B cell (primary cell): Measurements from ENCODE around the gene NOL11. TPM values are rescaled to one million over a fixed set of nuclear protein-coding genes. Genes with fewer than 3 reads are reported as not detected.
"Not testable (repeated sequence)": the region's sequence is repeated elsewhere in the genome, so short reads cannot be mapped to it uniquely, and the experiment has no call there.

ENCODE experiments used
- ATAC-seq: fragments of 200-7000 bp; cut with Tn5 transposase; one replicate; pipeline ENCODE4 v1.10.0; 2021; ENCODE audit warnings: low read depth, mild to moderate bottlenecking, moderate number of reproducible peaks, moderate library complexity
- CTCF ChIA-PET: fragments of 350-600 bp; sonication (Branson Sonifier 250); formaldehyde crosslinking; loops from one replicate; lab custom pipeline; 2021; ENCODE audit warnings: antibody characterized with exemption, inconsistent platforms; lab: Charles Lee
- POLR2A ChIA-PET: fragments of 350-600 bp; sonication (Branson Sonifier 250); formaldehyde crosslinking; loops from one replicate; lab custom pipeline; 2021; ENCODE audit warnings: antibody characterized with exemption; lab: Charles Lee
- DNase-seq: peaks from one replicate; pipeline ENCODE4 v3.0.0; 2013
- H2AFZ ChIP-seq: 2 replicates; pipeline ENCODE4 v1.6.1; 2012; ENCODE audit warnings: mild to moderate bottlenecking, low read depth, low read length; ENCODE audit not compliant: insufficient read depth, poor library complexity, severe bottlenecking
- H3K27ac ChIP-seq, 2 donors: 1 replicate in 1 of 2; 2 replicates in 1 of 2; pipeline ENCODE4 v1.5.1; 2012 to 2013; ENCODE audit warnings: low read length in 2 of 2, mild to moderate bottlenecking in 2 of 2, moderate library complexity in 1 of 2
- H3K27me3 ChIP-seq, 4 experiments: fragments of 200-600 bp in 1 of 4; sonication (generic) in 1 of 4; replicated peaks in 1 of 4; 1 replicate in 2 of 4; 2 replicates in 2 of 4; pipeline versions ENCODE4 v1.6.1 to v1.7.0; 2013 to 2016; ENCODE audit warnings: low read length in 3 of 4, mild to moderate bottlenecking in 2 of 4, mixed read lengths in 1 of 4, moderate library complexity in 1 of 4; ENCODE audit not compliant: insufficient read depth in 4 of 4, control insufficient read depth in 3 of 4; ENCODE audit errors: control extremely low read depth in 1 of 4
- H3K36me3 ChIP-seq, 2 experiments: replicated peaks in 1 of 2; 1 replicate in 1 of 2; 2 replicates in 1 of 2; pipeline versions ENCODE4 v1.6.1 to v1.7.1; 2013; ENCODE audit warnings: low read length in 1 of 2; ENCODE audit not compliant: insufficient read depth in 2 of 2, control insufficient read depth in 1 of 2; ENCODE audit errors: control extremely low read depth in 1 of 2, extremely low read depth in 1 of 2
- H3K4me1 ChIP-seq, 2 donors: fragments of 200-600 bp in 1 of 2; sonication (generic) in 1 of 2; 1 replicate in 1 of 2; 2 replicates in 1 of 2; pipeline versions ENCODE4 v1.5.1 to v1.6.1; 2013 to 2017; ENCODE audit warnings: low read length in 2 of 2; ENCODE audit not compliant: control insufficient read depth in 2 of 2, insufficient read depth in 2 of 2
- H3K4me2 ChIP-seq: replicated peaks from 2 replicates; pipeline ENCODE3; 2012; ENCODE audit warnings: mild to moderate bottlenecking, low read depth, low read length; ENCODE audit not compliant: poor library complexity, severe bottlenecking
- H3K4me3 ChIP-seq, 5 experiments: fragments of 200-600 bp in 1 of 5; sonication (generic) in 1 of 5; 1 replicate in 3 of 5; 2 replicates in 2 of 5; pipeline versions ENCODE4 v1.5.1 to v1.7.0; 2011 to 2016; ENCODE audit warnings: low read length in 4 of 5, mild to moderate bottlenecking in 4 of 5, low read depth in 2 of 5, control low read depth in 1 of 5, moderate library complexity in 1 of 5; ENCODE audit not compliant: insufficient read depth in 1 of 5; ENCODE audit errors: control extremely low read depth in 1 of 5, extremely low read depth in 1 of 5
- H3K79me2 ChIP-seq: fragments of 200-600 bp; sonication (generic); one replicate; pipeline ENCODE4 v1.6.0; 2016; ENCODE audit warnings: low read length; ENCODE audit not compliant: control insufficient read depth, insufficient read depth
- H3K9ac ChIP-seq: fragments of 200-600 bp; sonication (generic); 2 replicates; pipeline ENCODE4 v1.6.1; 2017; ENCODE audit warnings: mild to moderate bottlenecking, low read length, moderate library complexity
- H3K9me3 ChIP-seq, 3 donors: one replicate each; pipeline versions ENCODE4 v1.6.1 to v1.7.1; 2013; ENCODE audit warnings: low read length in 2 of 3; ENCODE audit not compliant: control insufficient read depth in 2 of 3, insufficient read depth in 1 of 3; ENCODE audit errors: control extremely low read depth in 1 of 3
- H4K20me1 ChIP-seq: 2 replicates; pipeline ENCODE4 v1.6.0; 2012; ENCODE audit warnings: mild to moderate bottlenecking, low read length; ENCODE audit not compliant: insufficient read depth, control insufficient read depth, poor library complexity, severe bottlenecking
- H3K27ac Mint-ChIP-seq: one replicate; pipeline ENCODE4 v1.8.0; 2021; ENCODE audit warnings: mixed read lengths
- H3K27me3 Mint-ChIP-seq: one replicate; pipeline ENCODE4 v1.8.0; 2021; ENCODE audit warnings: mixed read lengths
- H3K4me1 Mint-ChIP-seq: one replicate; pipeline ENCODE4 v1.8.0; 2021; ENCODE audit warnings: mixed read lengths
- H3K4me3 Mint-ChIP-seq: one replicate; pipeline ENCODE4 v1.8.0; 2021; ENCODE audit warnings: mixed read lengths
- H3K9me3 Mint-ChIP-seq: one replicate; pipeline ENCODE4 v1.8.0; 2022; ENCODE audit warnings: mixed read lengths; ENCODE audit not compliant: insufficient read depth
- EZH2 ChIP-seq: IDR thresholded peaks from 2 replicates; pipeline ENCODE4 v1.6.1; 2012; ENCODE audit warnings: borderline replicate concordance, low read depth, mild to moderate bottlenecking, moderate library complexity, low read length; ENCODE audit not compliant: insufficient read depth, poor library complexity, severe bottlenecking
- WGBS: methylation state at CpG from one replicate; pipeline ENCODE4 v1.1.5; 2013; ENCODE audit warnings: missing lambda C conversion rate; ENCODE audit not compliant: insufficient coverage; 5-methylcytosine and 5-hydroxymethylcytosine counted together
- intact Hi-C: fragments of 100-400 bp; cut with micrococcal nuclease; formaldehyde crosslinking; loops from one replicate; pipeline ENCODE4 v1.10.0; 2022
- polyA plus RNA-seq: library from polyadenylated mRNA; depleted of rRNA; stranded (reverse); fragments of >200 nt; gene quantifications from 2 replicates; pipeline ENCODE4 v1.2.3, GENCODE V29; 2012
- total RNA-seq, 2 donors: library from RNA; stranded (reverse); fragments of 120-200 nt in 1 of 2; gene quantifications; 1 replicate in 1 of 2; 2 replicates in 1 of 2; pipeline versions ENCODE4 v1.2.3 to v1.2.4, GENCODE V29; 2013 to 2022
- TF ChIP-seq, protein P1 (sequence below): fragments of 200-600 bp; IDR thresholded peaks from one replicate; pipeline ENCODE4 v1.8.0; 2022; ENCODE audit warnings: antibody characterized with exemption, mild to moderate bottlenecking

The NOL11 gene
- total and polyA plus RNA-seq, 2 donors (not counting 1 experiment from before 2014, with no cell fraction given), result 20.3 to 59.1 TPM

DNA sequence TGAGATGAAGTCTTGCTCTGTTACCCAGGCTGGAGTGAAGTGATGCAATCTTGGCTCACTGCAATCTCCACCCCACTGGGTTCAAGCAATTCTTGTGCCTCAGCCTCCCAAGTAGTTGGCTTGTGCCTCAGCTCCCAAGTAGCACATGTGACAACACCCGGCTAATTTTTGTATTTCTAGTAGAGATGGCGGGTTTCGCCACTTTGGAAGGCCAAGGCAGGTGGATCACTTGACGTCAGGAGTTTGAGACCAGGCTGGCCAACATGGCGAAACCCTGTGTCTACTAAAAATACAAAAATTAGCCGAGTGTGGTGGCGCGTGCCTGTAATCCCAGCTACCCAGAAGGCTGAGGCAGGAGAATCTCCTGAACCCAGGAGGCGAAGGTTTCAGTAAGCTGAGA is 39.0 kb downstream of the NOL11 start:
- H2AFZ ChIP-seq, H3K9me3 Mint-ChIP-seq, H3K4me3 Mint-ChIP-seq, ATAC-seq, DNase-seq, H3K4me2 ChIP-seq, H3K27ac ChIP-seq, H3K4me3 ChIP-seq, H3K27me3 Mint-ChIP-seq, H3K4me1 Mint-ChIP-seq, H3K36me3 ChIP-seq, intact Hi-C loops, H3K79me2 ChIP-seq, H3K27ac Mint-ChIP-seq, H3K4me1 ChIP-seq, H3K9me3 ChIP-seq, H3K27me3 ChIP-seq, H3K9ac ChIP-seq, H4K20me1 ChIP-seq, POLR2A ChIA-PET: not testable (repeated sequence)
- 98% methylated on average over 7 of the region's 9 CpGs for WGBS
- CTCF ChIA-PET, result interaction anchor here (1.0 kb wide), 1 partner anchor 43 kb away, joined by 7 read pairs; no protein-coding TSS in a partner anchor

DNA sequence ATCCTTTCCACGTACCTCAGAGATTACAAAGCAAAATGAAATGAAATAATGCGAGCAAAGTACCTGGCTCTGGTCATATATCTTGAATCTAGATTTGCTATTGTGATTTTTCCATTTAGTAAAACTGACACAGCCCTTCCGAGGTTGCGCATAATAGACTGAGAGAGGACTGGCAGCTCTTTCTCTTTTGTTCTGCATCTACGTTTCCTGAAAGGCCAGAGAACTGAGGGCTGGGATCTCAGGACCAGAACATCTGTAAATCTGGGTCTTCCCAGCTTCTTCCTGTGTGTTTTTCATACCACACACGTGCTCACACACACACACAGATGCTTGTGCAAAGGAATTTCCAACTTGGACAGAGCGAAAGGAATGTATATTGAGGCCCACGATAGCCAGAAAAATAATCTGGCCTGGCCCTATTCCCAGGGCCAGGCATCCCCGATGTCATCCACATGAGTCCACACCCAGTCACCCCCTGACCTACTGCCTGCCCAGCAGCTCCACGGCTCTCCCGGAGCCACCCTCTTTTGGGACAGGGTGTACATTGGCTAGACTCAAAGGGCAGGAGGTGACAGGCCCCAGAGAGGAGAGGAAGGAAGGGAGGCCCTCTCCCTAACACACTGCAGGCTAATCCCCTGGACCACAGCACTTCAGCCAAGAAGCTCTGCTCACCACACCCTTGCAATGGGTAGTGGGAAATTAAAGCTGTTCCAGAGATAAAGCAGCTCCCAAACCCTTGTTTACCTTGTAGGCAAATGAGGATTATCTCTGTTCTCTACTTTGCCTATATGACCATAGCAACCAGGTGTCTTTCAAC is 41.8 kb downstream of the NOL11 start:
- intact Hi-C loops, result no loop called here
- TF ChIP-seq, protein P1, sequence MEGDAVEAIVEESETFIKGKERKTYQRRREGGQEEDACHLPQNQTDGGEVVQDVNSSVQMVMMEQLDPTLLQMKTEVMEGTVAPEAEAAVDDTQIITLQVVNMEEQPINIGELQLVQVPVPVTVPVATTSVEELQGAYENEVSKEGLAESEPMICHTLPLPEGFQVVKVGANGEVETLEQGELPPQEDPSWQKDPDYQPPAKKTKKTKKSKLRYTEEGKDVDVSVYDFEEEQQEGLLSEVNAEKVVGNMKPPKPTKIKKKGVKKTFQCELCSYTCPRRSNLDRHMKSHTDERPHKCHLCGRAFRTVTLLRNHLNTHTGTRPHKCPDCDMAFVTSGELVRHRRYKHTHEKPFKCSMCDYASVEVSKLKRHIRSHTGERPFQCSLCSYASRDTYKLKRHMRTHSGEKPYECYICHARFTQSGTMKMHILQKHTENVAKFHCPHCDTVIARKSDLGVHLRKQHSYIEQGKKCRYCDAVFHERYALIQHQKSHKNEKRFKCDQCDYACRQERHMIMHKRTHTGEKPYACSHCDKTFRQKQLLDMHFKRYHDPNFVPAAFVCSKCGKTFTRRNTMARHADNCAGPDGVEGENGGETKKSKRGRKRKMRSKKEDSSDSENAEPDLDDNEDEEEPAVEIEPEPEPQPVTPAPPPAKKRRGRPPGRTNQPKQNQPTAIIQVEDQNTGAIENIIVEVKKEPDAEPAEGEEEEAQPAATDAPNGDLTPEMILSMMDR, result no peak
- no peak for TF ChIP-seq EZH2
- no peak overlapping the region for H3K27ac ChIP-seq
- H3K4me3 ChIP-seq, result no peak overlapping the region
- H3K4me2 ChIP-seq, result no peak overlapping the region
- no peaks in the 10 kb centered on the region for H3K27me3 Mint-ChIP-seq
- no peak overlapping the region for H3K4me3 Mint-ChIP-seq
- no peaks in the 10 kb centered on the region for H3K79me2 ChIP-seq
- H4K20me1 ChIP-seq, result no peaks in the 10 kb centered on the region
- H2AFZ ChIP-seq, result no peak overlapping the region
- H3K36me3 ChIP-seq, result no peaks in the 10 kb centered on the region
- no peak overlapping the region for H3K9ac ChIP-seq
- H3K9me3 Mint-ChIP-seq, result no peaks in the 10 kb centered on the region
- H3K9me3 ChIP-seq, result no peaks in the 10 kb centered on the region
- H3K4me1 ChIP-seq, result no peaks in the 10 kb centered on the region
- H3K27me3 ChIP-seq, result no peaks in the 10 kb centered on the region
- WGBS, result 73% methylated on average over 7 of the region's 11 CpGs
- no peaks in the 10 kb centered on the region for H3K4me1 Mint-ChIP-seq
- POLR2A ChIA-PET, result no interaction called here
- CTCF ChIA-PET, result no interaction called here
- DNase-seq (no peak), ATAC-seq (no peak)
- H3K27ac Mint-ChIP-seq, result no peak overlapping the region
